Loucy (cell line): ENCODE measurements around the gene LHFPL6.

Source experiments
- CTCF ChIP-seq: fragments of 200-600 bp; sonication (generic); conservative IDR thresholded peaks from 2 replicates; pipeline ENCODE4 v1.5.1; 2014; ENCODE audit warnings: mild to moderate bottlenecking, antibody characterized with exemption, low read length
- EZH2phosphoT487 ChIP-seq: fragments of 200-600 bp; IDR thresholded peaks from 2 replicates; pipeline ENCODE4 v1.6.1; 2018; ENCODE audit warnings: antibody characterized with exemption, mild to moderate bottlenecking, moderate library complexity, borderline replicate concordance

- TF ChIP-seq CTCF, result no peak
- no peak for TF ChIP-seq EZH2phosphoT487
Observed at GRCh38 chr13:39540929-39541605, 61.9 kb downstream of the LHFPL6 start.
